HEK293 (cell line): ENCODE measurements around the gene NAA20.

Source experiments
- SALL2 ChIP-seq: fragments of 450-650 bp; formaldehyde crosslinking; IDR thresholded peaks from 2 replicates; pipeline ENCODE4 v1.5.0; 2017; ENCODE audit warnings: missing biosample characterization, mild to moderate bottlenecking, missing genetic modification characterization, borderline replicate concordance
- ZNF24 ChIP-seq: fragments of 450-650 bp; formaldehyde crosslinking; IDR thresholded peaks from 2 replicates; pipeline ENCODE4 v1.5.1; 2016; ENCODE audit warnings: missing biosample characterization, missing genetic modification characterization
- ZNF561 ChIP-seq: fragments of 450-650 bp; IDR thresholded peaks from 2 replicates; pipeline ENCODE4 v1.5.1; 2018; ENCODE audit warnings: missing biosample characterization, missing genetic modification characterization, borderline replicate concordance
- TF ChIP-seq, protein P1 (sequence below): fragments of 450-650 bp; formaldehyde crosslinking; IDR thresholded peaks from 2 replicates; pipeline ENCODE4 v1.5.1; 2016; ENCODE audit warnings: missing biosample characterization, missing genetic modification characterization
- TF ChIP-seq, protein P2 (sequence below): fragments of 450-650 bp; formaldehyde crosslinking; IDR thresholded peaks from 2 replicates; pipeline ENCODE4 v1.5.1; 2016; ENCODE audit warnings: missing biosample characterization, missing genetic modification characterization

DNA sequence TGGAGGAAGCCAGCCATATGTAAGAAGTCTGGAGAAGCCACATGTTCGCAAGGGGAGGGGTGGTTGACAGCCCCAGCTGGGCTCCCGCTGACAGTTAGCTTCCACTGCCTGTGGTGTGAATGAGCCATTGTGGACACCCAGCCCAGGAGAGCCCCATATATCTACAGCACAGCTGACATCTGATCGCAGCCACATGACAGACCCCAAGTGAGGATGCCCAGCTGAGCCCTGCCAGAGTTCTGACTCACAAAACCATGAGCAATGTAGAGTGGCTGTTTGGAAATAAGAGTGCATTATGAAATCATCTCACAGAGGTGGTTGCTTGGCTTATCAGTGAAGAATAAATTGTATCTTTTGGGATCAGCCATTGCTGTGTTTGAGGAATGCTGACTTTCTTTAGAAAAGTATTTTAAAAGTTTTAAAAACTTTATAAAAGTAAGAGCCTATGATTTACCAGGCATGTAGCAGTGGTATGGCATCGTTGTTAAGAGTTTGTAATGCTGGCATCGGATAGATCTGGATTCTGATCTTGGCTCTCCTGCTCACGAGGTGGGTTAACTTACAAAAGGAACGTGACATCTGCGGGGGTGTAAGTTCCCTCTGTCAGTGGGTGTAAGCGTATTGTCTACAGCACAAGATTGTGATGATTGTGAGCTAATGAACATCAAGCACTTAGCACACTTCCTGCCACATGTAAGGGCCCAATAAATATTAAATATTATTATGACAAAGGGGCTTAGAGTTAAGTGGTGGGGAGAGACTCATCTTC lies 59.3 kb downstream of the NAA20 start:
- TF ChIP-seq SALL2 (tag by site-specific recombination) (no peak), ZNF24 (tag by site-specific recombination) (no peak), ZNF561 (tag by site-specific recombination) (no peak)
- TF ChIP-seq, protein P1, sequence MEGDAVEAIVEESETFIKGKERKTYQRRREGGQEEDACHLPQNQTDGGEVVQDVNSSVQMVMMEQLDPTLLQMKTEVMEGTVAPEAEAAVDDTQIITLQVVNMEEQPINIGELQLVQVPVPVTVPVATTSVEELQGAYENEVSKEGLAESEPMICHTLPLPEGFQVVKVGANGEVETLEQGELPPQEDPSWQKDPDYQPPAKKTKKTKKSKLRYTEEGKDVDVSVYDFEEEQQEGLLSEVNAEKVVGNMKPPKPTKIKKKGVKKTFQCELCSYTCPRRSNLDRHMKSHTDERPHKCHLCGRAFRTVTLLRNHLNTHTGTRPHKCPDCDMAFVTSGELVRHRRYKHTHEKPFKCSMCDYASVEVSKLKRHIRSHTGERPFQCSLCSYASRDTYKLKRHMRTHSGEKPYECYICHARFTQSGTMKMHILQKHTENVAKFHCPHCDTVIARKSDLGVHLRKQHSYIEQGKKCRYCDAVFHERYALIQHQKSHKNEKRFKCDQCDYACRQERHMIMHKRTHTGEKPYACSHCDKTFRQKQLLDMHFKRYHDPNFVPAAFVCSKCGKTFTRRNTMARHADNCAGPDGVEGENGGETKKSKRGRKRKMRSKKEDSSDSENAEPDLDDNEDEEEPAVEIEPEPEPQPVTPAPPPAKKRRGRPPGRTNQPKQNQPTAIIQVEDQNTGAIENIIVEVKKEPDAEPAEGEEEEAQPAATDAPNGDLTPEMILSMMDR (tag by site-specific recombination): no peak
- TF ChIP-seq, protein P2, sequence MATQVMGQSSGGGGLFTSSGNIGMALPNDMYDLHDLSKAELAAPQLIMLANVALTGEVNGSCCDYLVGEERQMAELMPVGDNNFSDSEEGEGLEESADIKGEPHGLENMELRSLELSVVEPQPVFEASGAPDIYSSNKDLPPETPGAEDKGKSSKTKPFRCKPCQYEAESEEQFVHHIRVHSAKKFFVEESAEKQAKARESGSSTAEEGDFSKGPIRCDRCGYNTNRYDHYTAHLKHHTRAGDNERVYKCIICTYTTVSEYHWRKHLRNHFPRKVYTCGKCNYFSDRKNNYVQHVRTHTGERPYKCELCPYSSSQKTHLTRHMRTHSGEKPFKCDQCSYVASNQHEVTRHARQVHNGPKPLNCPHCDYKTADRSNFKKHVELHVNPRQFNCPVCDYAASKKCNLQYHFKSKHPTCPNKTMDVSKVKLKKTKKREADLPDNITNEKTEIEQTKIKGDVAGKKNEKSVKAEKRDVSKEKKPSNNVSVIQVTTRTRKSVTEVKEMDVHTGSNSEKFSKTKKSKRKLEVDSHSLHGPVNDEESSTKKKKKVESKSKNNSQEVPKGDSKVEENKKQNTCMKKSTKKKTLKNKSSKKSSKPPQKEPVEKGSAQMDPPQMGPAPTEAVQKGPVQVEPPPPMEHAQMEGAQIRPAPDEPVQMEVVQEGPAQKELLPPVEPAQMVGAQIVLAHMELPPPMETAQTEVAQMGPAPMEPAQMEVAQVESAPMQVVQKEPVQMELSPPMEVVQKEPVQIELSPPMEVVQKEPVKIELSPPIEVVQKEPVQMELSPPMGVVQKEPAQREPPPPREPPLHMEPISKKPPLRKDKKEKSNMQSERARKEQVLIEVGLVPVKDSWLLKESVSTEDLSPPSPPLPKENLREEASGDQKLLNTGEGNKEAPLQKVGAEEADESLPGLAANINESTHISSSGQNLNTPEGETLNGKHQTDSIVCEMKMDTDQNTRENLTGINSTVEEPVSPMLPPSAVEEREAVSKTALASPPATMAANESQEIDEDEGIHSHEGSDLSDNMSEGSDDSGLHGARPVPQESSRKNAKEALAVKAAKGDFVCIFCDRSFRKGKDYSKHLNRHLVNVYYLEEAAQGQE (tag by site-specific recombination): no peak
